Fibroblast of the conjunctiva (primary cell): Measurements from ENCODE around the gene ECE1.
"Not testable (repeated sequence)": the region's sequence is repeated elsewhere in the genome, so short reads cannot be mapped to it uniquely, and the experiment has no call there.

Experiments
- DNase-seq: peaks from one replicate; pipeline ENCODE4 v3.0.0-alpha.2; 2010; ENCODE audit warnings: low read depth

The ECE1 gene

GRCh38 chr1:21176586-21177555, 113.4 kb downstream of the ECE1 start, which contains the start of gene EIF4G3:
TSS of gene EIF4G3 (minus strand) at chr1:21176897. CDS start at chr1:21002742, 174,155 bp downstream.
- DNase-seq, result peak; percentile 94

GRCh38 chr1:21175670-21176581, 114.3 kb downstream of the ECE1 start:
- no peak for DNase-seq

- DNase-seq, result no peak
Observed at GRCh38 chr1:21175324-21175669, 115.0 kb downstream of the ECE1 start.

GRCh38 chr1:21174654-21175323, 115.5 kb downstream of the ECE1 start:
- no peak for DNase-seq

GRCh38 chr1:21174230-21174629, 116.0 kb downstream of the ECE1 start:
- no peak for DNase-seq

GRCh38 chr1:21173096-21173495, 117.2 kb downstream of the ECE1 start:
- DNase-seq, result not testable (repeated sequence)

- DNase-seq, result not testable (repeated sequence)
Observed at GRCh38 chr1:21170837-21171236, 119.4 kb downstream of the ECE1 start.

- no peak for DNase-seq
Observed at GRCh38 chr1:21168444-21168843, 121.8 kb downstream of the ECE1 start.
